ENCODE results near the gene MEF2C.

MEF2C gene

GRCh38 chr5:88831816-88832215, 51.2 kb downstream of the MEF2C start:
- Histone ChIP-seq H3K4me3 (ENCODE audit: low read depth, low read length, poor library complexity, severe bottlenecking) (no peak overlapping the region), H3K27me3 (ENCODE audit: insufficient read depth, low read length) (no peaks in the 10 kb centered on the region), H3K27ac (ENCODE audit: low read depth, low read length, poor library complexity, severe bottlenecking) (peak overlapping the region; percentile 97), H3K9ac (ENCODE audit: low read length) (no peak overlapping the region), H3K9me3 (ENCODE audit: low read length) (no peaks in the 10 kb centered on the region), H3K4me1 (ENCODE audit: insufficient read depth, low read length, severe bottlenecking) (peaks cover 93% of the 10 kb centered on the region), H3F3A (ENCODE audit: insufficient read depth, low read length) (peaks cover 13% of the 10 kb centered on the region), H3K36me3 (ENCODE audit: insufficient read depth, low read length) (no peaks in the 10 kb centered on the region), H3K4me2 (ENCODE audit: low read length) (peak overlapping the region; percentile 23; the same call in 1 of the 2 replicates), H3K9me2 (ENCODE audit: low read depth, low read length) (no peaks in the 10 kb centered on the region), H2AFZ (ENCODE audit: low read length) (no peak overlapping the region), H4K20me1 (ENCODE audit: insufficient read depth, low read length) (no peaks in the 10 kb centered on the region), H3K79me2 (ENCODE audit: insufficient read depth, low read length) (peaks cover 23% of the 10 kb centered on the region)
- TF ChIP-seq EZH2 (IDR thresholded peaks at IDR 0.05; ENCODE audit: borderline replicate concordance, low read length) (no peak), CTCF (IDR thresholded peaks at IDR 0.05; ENCODE audit: low read length) (no peak)

- no peaks in the 10 kb centered on the region for H3K27me3 ChIP-seq (ENCODE audit: insufficient read depth, low read length)
- H2AFZ ChIP-seq (ENCODE audit: low read length) = no peak overlapping the region
- H3K36me3 ChIP-seq (ENCODE audit: insufficient read depth, low read length) = no peaks in the 10 kb centered on the region
- TF ChIP-seq CTCF (IDR thresholded peaks at IDR 0.05; ENCODE audit: low read length) (no peak), EZH2 (IDR thresholded peaks at IDR 0.05; ENCODE audit: borderline replicate concordance, low read length) (no peak)
- no peaks in the 10 kb centered on the region for H3K9me3 ChIP-seq (ENCODE audit: low read length)
- peak overlapping the region; percentile 97 for H3K27ac ChIP-seq (ENCODE audit: low read depth, low read length, poor library complexity, severe bottlenecking)
- peak overlapping the region; percentile 59 for H3K4me2 ChIP-seq (ENCODE audit: low read length)
- no peaks in the 10 kb centered on the region for H4K20me1 ChIP-seq (ENCODE audit: insufficient read depth, low read length)
- H3F3A ChIP-seq (ENCODE audit: insufficient read depth, low read length) = peaks cover 13% of the 10 kb centered on the region
- no peaks in the 10 kb centered on the region for H3K9me2 ChIP-seq (ENCODE audit: low read depth, low read length)
- H3K4me1 ChIP-seq (ENCODE audit: insufficient read depth, low read length, severe bottlenecking) = peaks cover 98% of the 10 kb centered on the region
- H3K79me2 ChIP-seq (ENCODE audit: insufficient read depth, low read length) = peaks cover 29% of the 10 kb centered on the region
- peak overlapping the region; percentile 59 for H3K4me3 ChIP-seq (ENCODE audit: low read depth, low read length, poor library complexity, severe bottlenecking)
- peak overlapping the region; percentile 58 for H3K9ac ChIP-seq (ENCODE audit: low read length)
Observed at GRCh38 chr5:88830567-88830966, 52.4 kb downstream of the MEF2C start.

DNA sequence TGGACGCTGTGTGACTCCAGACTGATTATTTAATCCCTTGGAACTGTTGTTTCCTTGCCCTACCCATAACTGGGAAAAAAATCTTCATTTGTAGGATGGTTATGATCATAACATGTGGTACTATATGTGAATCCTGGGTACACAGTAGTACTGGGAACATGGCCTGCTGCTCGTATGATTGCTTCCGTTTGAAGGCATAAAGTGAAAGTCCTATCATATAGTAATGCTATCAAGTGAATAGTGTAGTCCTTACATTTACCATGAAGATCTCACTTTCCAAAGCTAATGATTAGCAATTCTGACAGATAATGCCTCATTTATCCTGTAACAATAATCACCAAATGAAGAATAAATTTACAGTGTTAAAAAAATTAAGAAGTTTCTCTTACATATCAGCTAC, 53.2 kb downstream of the MEF2C start:
- H3K9ac ChIP-seq (ENCODE audit: low read length) = peak overlapping the region; percentile 58
- peaks cover 35% of the 10 kb centered on the region for H3K79me2 ChIP-seq (ENCODE audit: insufficient read depth, low read length)
- H3K36me3 ChIP-seq (ENCODE audit: insufficient read depth, low read length) = no peaks in the 10 kb centered on the region
- H2AFZ ChIP-seq (ENCODE audit: low read length) = no peak overlapping the region
- no peak for TF ChIP-seq EZH2 (IDR thresholded peaks at IDR 0.05; ENCODE audit: borderline replicate concordance, low read length)
- TF ChIP-seq CTCF (IDR thresholded peaks at IDR 0.05; ENCODE audit: low read length) = no peak
- peaks cover 100% of the 10 kb centered on the region for H3K4me1 ChIP-seq (ENCODE audit: insufficient read depth, low read length, severe bottlenecking)
- no peaks in the 10 kb centered on the region for H3K9me3 ChIP-seq (ENCODE audit: low read length)
- H4K20me1 ChIP-seq (ENCODE audit: insufficient read depth, low read length) = no peaks in the 10 kb centered on the region
- peak overlapping the region; percentile 97 for H3K27ac ChIP-seq (ENCODE audit: low read depth, low read length, poor library complexity, severe bottlenecking)
- no peaks in the 10 kb centered on the region for H3K9me2 ChIP-seq (ENCODE audit: low read depth, low read length)
- H3K27me3 ChIP-seq (ENCODE audit: insufficient read depth, low read length) = no peaks in the 10 kb centered on the region
- peak overlapping the region; percentile 59 for H3K4me2 ChIP-seq (ENCODE audit: low read length)
- H3K4me3 ChIP-seq (ENCODE audit: low read depth, low read length, poor library complexity, severe bottlenecking) = peak overlapping the region; percentile 59
- peaks cover 13% of the 10 kb centered on the region for H3F3A ChIP-seq (ENCODE audit: insufficient read depth, low read length)
